GM18907 (cell line): ENCODE data around the gene KLHDC9.
"Not testable (repeated sequence)": the region's sequence is repeated elsewhere in the genome, so short reads cannot be mapped to it uniquely, and the experiment has no call there.

Source experiments
- ATAC-seq: cut with Tn5 transposase; IDR thresholded peaks from one replicate; pipeline ENCODE4 v1.9.1; 2021; ENCODE audit warnings: mild to moderate bottlenecking, moderate library complexity; ENCODE audit not compliant: unreplicated experiment

The KLHDC9 gene

GRCh38 chr1:161098210-161099068 lies at the start of gene KLHDC9:
KLHDC9 (plus strand) TSS chr1:161098361; CDS start chr1:161098536, 175 bp downstream.
- peak; percentile 75 for ATAC-seq

GRCh38 chr1:161048949-161049722 lies 49.0 kb upstream of the KLHDC9 start:
- ATAC-seq, result no peak

- no peak for ATAC-seq
Measured at GRCh38 chr1:161051219-161051618, 46.9 kb upstream of the KLHDC9 start.

- no peak for ATAC-seq
Measured at GRCh38 chr1:161052899-161053298, 45.3 kb upstream of the KLHDC9 start.

GRCh38 chr1:161054232-161054631 lies 43.9 kb upstream of the KLHDC9 start:
- no peak for ATAC-seq

GRCh38 chr1:161054805-161055204 lies 43.4 kb upstream of the KLHDC9 start:
- no peak for ATAC-seq

GRCh38 chr1:161059293-161059692 lies 38.9 kb upstream of the KLHDC9 start:
- ATAC-seq, result no peak

- no peak for ATAC-seq
Measured at GRCh38 chr1:161061419-161061818, 36.7 kb upstream of the KLHDC9 start.

- ATAC-seq, result not testable (repeated sequence)
Measured at GRCh38 chr1:161063936-161064335, 34.2 kb upstream of the KLHDC9 start.

- ATAC-seq, result not testable (repeated sequence)
Measured at GRCh38 chr1:161065681-161066080, 32.5 kb upstream of the KLHDC9 start.

- ATAC-seq, result no peak
Measured at GRCh38 chr1:161066694-161067093, 31.5 kb upstream of the KLHDC9 start.

- peak; percentile 62 for ATAC-seq
Measured at GRCh38 chr1:161068306-161069234, 29.6 kb upstream of the KLHDC9 start.

GRCh38 chr1:161069241-161069640 lies 28.9 kb upstream of the KLHDC9 start:
- peak; percentile 1 for ATAC-seq

- peak; percentile 87 for ATAC-seq
Measured at GRCh38 chr1:161069731-161070270, 28.4 kb upstream of the KLHDC9 start, which contains the start of gene ARHGAP30. ARHGAP30 (minus strand) TSS chr1:161069891; CDS start chr1:161069624, 267 bp downstream.

- no peak for ATAC-seq
Measured at GRCh38 chr1:161070761-161071160, 27.4 kb upstream of the KLHDC9 start.

- no peak for ATAC-seq
Measured at GRCh38 chr1:161071886-161072371, 26.2 kb upstream of the KLHDC9 start.

- ATAC-seq, result no peak
Measured at GRCh38 chr1:161072751-161073449, 25.3 kb upstream of the KLHDC9 start.

GRCh38 chr1:161073474-161074121 lies 24.6 kb upstream of the KLHDC9 start:
- ATAC-seq, result no peak
